HFF-Myc (cell line): ENCODE data around the gene PHTF2.
"Not testable (repeated sequence)": the region's sequence is repeated elsewhere in the genome, so short reads cannot be mapped to it uniquely, and the experiment has no call there.

ENCODE experiments used
- DNase-seq: peaks from one replicate; pipeline ENCODE4 v3.0.0-alpha.2; 2011; ENCODE audit warnings: low read depth; ENCODE audit errors: extremely low read depth
- H3K4me3 ChIP-seq: replicated peaks from 2 replicates; pipeline ENCODE4 v1.5.1; 2011; ENCODE audit warnings: low read depth, mild to moderate bottlenecking, control low read depth, low read length
- CTCF ChIP-seq: IDR thresholded peaks from 2 replicates; pipeline ENCODE4 v1.5.1; 2012; ENCODE audit warnings: mild to moderate bottlenecking, low read depth, low read length, control low read depth; ENCODE audit errors: missing control alignments

PHTF2 gene

GRCh38 chr7:77782383-77782782 lies 16.2 kb upstream of the PHTF2 start:
- no peak overlapping the region for H3K4me3 ChIP-seq
- TF ChIP-seq CTCF, result no peak
- no peak for DNase-seq

GRCh38 chr7:77783111-77783510 lies 15.5 kb upstream of the PHTF2 start:
- no peak for DNase-seq
- no peak for TF ChIP-seq CTCF
- no peak overlapping the region for H3K4me3 ChIP-seq

GRCh38 chr7:77783545-77783944 lies 15.0 kb upstream of the PHTF2 start:
- no peak for TF ChIP-seq CTCF
- DNase-seq, result no peak
- H3K4me3 ChIP-seq, result no peak overlapping the region

GRCh38 chr7:77784426-77784825 lies 14.1 kb upstream of the PHTF2 start:
- not testable (repeated sequence) for H3K4me3 ChIP-seq, DNase-seq

- no peak for TF ChIP-seq CTCF
- DNase-seq, result no peak
Measured at GRCh38 chr7:77786018-77786417, 12.6 kb upstream of the PHTF2 start.

GRCh38 chr7:77786741-77787140 lies 11.8 kb upstream of the PHTF2 start:
- DNase-seq, result no peak
- H3K4me3 ChIP-seq, result no peak overlapping the region
- TF ChIP-seq CTCF, result no peak

More at GRCh38 chr7:77786018-77786417, 12.6 kb upstream of the PHTF2 start:
- no peak overlapping the region for H3K4me3 ChIP-seq

- H3K4me3 ChIP-seq, result no peak overlapping the region
- no peak for DNase-seq
- no peak for TF ChIP-seq CTCF
Measured at GRCh38 chr7:77788327-77788902, 10.2 kb upstream of the PHTF2 start.
